Lower leg skin (tissue), 3 donors: Measurements from ENCODE around the gene CLEC11A.

Experiments
- CTCF ChIP-seq, 3 donors: fragments of 450-650 bp; IDR thresholded peaks; one replicate each; pipeline ENCODE4 v1.5.1; 2016; ENCODE audit warnings: antibody characterized with exemption in 3 of 3, mild to moderate bottlenecking in 3 of 3, moderate library complexity in 2 of 3
- POLR2A ChIP-seq, 2 donors: fragments of 450-650 bp; IDR thresholded peaks; one replicate each; pipeline ENCODE4 v1.6.1; 2016 to 2017; ENCODE audit warnings: antibody characterized with exemption in 2 of 2, mild to moderate bottlenecking in 1 of 2, moderate library complexity in 1 of 2

- TF ChIP-seq POLR2A (IDR thresholded peaks at IDR 0.05) (no peak), CTCF (IDR thresholded peaks at IDR 0.05) (no peak)
These were observed 1.6 kb upstream of the CLEC11A start for GRCh38 chr19:50721441-50722137.
